GM23338 (cell line): ENCODE results near the gene EFNB2.

Experiments
- CREB1 ChIP-seq: fragments of 250-450 bp; sonication (Bioruptor Pico); IDR thresholded peaks from 2 replicates; pipeline ENCODE4 v1.5.0; 2020; ENCODE audit warnings: low read depth, mild to moderate bottlenecking, moderate library complexity
- EZH2 ChIP-seq: fragments of 200-600 bp; sonication (generic); IDR thresholded peaks from one replicate; pipeline ENCODE4 v1.8.0; 2017; ENCODE audit warnings: antibody characterized with exemption, mild to moderate bottlenecking, low read depth; ENCODE audit not compliant: unreplicated experiment
- EZH2phosphoT487 ChIP-seq: fragments of 200-600 bp; sonication (generic); IDR thresholded peaks from one replicate; pipeline ENCODE4 v1.8.1; 2018; ENCODE audit warnings: antibody characterized with exemption; ENCODE audit not compliant: unreplicated experiment
- NANOG ChIP-seq: IDR thresholded peaks from 2 replicates; pipeline ENCODE4 v1.6.1; 2016; ENCODE audit warnings: antibody characterized with exemption, borderline replicate concordance
- POLR2AphosphoS5 ChIP-seq: IDR thresholded peaks from 2 replicates; pipeline ENCODE4 v1.6.1; 2016; ENCODE audit warnings: antibody characterized with exemption, low read depth
- STAT1 ChIP-seq: IDR thresholded peaks from one replicate; pipeline ENCODE4 v1.6.1; 2016; ENCODE audit warnings: antibody characterized with exemption; ENCODE audit not compliant: unreplicated experiment
- TF ChIP-seq, protein P1 (sequence below), 2 experiments: fragments of 200-600 bp in 1 of 2; sonication (generic) in 1 of 2; conservative IDR thresholded peaks; 2 replicates each; pipeline versions ENCODE4 v1.5.1 to v1.6.1; 2016 to 2017; ENCODE audit warnings: antibody characterized with exemption in 2 of 2, low read depth in 2 of 2, mild to moderate bottlenecking in 2 of 2, moderate library complexity in 1 of 2
- TF ChIP-seq, protein P2 (sequence below): IDR thresholded peaks from one replicate; pipeline ENCODE4 v1.6.1; 2018; ENCODE audit warnings: antibody characterized with exemption; ENCODE audit not compliant: unreplicated experiment
- TF ChIP-seq, protein P3 (sequence below): fragments of 250-450 bp; sonication (Bioruptor Pico); IDR thresholded peaks from 2 replicates; pipeline ENCODE4 v1.5.0; 2020; ENCODE audit warnings: mild to moderate bottlenecking, moderate library complexity
- TF ChIP-seq, protein P4 (sequence below): IDR thresholded peaks from 2 replicates; pipeline ENCODE4 v1.6.1; 2016; ENCODE audit warnings: antibody characterized with exemption

DNA sequence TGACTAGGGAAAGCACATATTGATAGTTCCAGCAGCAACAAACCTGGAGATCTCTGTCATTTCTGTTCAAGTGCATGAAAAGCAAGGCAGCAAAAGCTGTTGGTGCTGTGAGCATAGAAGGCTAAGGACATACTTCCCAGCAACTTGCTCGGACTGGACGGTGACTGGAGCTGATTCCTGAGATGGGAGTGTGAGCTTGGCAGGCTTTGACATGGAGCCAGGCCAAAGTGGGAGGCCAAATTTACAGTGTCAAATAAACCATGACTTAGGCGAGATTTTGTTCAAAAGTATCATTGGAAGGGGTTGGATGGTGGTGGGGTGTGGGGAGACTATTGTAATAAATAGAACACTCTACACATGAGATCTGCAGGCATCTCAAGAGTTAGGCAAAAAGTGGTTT is 38.4 kb upstream of the EFNB2 start:
- no peak for TF ChIP-seq POLR2AphosphoS5
- TF ChIP-seq, protein P1, sequence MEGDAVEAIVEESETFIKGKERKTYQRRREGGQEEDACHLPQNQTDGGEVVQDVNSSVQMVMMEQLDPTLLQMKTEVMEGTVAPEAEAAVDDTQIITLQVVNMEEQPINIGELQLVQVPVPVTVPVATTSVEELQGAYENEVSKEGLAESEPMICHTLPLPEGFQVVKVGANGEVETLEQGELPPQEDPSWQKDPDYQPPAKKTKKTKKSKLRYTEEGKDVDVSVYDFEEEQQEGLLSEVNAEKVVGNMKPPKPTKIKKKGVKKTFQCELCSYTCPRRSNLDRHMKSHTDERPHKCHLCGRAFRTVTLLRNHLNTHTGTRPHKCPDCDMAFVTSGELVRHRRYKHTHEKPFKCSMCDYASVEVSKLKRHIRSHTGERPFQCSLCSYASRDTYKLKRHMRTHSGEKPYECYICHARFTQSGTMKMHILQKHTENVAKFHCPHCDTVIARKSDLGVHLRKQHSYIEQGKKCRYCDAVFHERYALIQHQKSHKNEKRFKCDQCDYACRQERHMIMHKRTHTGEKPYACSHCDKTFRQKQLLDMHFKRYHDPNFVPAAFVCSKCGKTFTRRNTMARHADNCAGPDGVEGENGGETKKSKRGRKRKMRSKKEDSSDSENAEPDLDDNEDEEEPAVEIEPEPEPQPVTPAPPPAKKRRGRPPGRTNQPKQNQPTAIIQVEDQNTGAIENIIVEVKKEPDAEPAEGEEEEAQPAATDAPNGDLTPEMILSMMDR (conservative IDR thresholded peaks at IDR 0.05; ENCODE audit: low read depth in 2 of 2), result no peak
- TF ChIP-seq, protein P2, sequence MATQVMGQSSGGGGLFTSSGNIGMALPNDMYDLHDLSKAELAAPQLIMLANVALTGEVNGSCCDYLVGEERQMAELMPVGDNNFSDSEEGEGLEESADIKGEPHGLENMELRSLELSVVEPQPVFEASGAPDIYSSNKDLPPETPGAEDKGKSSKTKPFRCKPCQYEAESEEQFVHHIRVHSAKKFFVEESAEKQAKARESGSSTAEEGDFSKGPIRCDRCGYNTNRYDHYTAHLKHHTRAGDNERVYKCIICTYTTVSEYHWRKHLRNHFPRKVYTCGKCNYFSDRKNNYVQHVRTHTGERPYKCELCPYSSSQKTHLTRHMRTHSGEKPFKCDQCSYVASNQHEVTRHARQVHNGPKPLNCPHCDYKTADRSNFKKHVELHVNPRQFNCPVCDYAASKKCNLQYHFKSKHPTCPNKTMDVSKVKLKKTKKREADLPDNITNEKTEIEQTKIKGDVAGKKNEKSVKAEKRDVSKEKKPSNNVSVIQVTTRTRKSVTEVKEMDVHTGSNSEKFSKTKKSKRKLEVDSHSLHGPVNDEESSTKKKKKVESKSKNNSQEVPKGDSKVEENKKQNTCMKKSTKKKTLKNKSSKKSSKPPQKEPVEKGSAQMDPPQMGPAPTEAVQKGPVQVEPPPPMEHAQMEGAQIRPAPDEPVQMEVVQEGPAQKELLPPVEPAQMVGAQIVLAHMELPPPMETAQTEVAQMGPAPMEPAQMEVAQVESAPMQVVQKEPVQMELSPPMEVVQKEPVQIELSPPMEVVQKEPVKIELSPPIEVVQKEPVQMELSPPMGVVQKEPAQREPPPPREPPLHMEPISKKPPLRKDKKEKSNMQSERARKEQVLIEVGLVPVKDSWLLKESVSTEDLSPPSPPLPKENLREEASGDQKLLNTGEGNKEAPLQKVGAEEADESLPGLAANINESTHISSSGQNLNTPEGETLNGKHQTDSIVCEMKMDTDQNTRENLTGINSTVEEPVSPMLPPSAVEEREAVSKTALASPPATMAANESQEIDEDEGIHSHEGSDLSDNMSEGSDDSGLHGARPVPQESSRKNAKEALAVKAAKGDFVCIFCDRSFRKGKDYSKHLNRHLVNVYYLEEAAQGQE, result no peak
- no peak for TF ChIP-seq EZH2phosphoT487
- TF ChIP-seq EZH2, result no peak
- TF ChIP-seq, protein P3, sequence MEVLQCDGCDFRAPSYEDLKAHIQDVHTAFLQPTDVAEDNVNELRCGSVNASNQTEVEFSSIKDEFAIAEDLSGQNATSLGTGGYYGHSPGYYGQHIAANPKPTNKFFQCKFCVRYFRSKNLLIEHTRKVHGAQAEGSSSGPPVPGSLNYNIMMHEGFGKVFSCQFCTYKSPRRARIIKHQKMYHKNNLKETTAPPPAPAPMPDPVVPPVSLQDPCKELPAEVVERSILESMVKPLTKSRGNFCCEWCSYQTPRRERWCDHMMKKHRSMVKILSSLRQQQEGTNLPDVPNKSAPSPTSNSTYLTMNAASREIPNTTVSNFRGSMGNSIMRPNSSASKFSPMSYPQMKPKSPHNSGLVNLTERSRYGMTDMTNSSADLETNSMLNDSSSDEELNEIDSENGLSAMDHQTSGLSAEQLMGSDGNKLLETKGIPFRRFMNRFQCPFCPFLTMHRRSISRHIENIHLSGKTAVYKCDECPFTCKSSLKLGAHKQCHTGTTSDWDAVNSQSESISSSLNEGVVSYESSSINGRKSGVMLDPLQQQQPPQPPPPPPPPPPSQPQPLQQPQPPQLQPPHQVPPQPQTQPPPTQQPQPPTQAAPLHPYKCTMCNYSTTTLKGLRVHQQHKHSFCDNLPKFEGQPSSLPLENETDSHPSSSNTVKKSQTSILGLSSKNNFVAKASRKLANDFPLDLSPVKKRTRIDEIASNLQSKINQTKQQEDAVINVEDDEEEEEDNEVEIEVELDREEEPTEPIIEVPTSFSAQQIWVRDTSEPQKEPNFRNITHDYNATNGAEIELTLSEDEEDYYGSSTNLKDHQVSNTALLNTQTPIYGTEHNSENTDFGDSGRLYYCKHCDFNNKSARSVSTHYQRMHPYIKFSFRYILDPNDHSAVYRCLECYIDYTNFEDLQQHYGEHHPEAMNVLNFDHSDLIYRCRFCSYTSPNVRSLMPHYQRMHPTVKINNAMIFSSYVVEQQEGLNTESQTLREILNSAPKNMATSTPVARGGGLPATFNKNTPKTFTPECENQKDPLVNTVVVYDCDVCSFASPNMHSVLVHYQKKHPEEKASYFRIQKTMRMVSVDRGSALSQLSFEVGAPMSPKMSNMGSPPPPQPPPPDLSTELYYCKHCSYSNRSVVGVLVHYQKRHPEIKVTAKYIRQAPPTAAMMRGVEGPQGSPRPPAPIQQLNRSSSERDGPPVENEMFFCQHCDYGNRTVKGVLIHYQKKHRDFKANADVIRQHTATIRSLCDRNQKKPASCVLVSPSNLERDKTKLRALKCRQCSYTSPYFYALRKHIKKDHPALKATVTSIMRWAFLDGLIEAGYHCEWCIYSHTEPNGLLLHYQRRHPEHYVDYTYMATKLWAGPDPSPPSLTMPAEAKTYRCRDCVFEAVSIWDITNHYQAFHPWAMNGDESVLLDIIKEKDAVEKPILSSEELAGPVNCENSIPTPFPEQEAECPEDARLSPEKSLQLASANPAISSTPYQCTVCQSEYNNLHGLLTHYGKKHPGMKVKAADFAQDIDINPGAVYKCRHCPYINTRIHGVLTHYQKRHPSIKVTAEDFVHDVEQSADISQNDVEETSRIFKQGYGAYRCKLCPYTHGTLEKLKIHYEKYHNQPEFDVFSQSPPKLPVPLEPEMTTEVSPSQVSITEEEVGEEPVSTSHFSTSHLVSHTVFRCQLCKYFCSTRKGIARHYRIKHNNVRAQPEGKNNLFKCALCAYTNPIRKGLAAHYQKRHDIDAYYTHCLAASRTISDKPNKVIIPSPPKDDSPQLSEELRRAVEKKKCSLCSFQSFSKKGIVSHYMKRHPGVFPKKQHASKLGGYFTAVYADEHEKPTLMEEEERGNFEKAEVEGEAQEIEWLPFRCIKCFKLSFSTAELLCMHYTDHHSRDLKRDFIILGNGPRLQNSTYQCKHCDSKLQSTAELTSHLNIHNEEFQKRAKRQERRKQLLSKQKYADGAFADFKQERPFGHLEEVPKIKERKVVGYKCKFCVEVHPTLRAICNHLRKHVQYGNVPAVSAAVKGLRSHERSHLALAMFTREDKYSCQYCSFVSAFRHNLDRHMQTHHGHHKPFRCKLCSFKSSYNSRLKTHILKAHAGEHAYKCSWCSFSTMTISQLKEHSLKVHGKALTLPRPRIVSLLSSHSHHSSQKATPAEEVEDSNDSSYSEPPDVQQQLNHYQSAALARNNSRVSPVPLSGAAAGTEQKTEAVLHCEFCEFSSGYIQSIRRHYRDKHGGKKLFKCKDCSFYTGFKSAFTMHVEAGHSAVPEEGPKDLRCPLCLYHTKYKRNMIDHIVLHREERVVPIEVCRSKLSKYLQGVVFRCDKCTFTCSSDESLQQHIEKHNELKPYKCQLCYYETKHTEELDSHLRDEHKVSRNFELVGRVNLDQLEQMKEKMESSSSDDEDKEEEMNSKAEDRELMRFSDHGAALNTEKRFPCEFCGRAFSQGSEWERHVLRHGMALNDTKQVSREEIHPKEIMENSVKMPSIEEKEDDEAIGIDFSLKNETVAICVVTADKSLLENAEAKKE (CRISPR knock-in tag), result no peak
- TF ChIP-seq, protein P4, sequence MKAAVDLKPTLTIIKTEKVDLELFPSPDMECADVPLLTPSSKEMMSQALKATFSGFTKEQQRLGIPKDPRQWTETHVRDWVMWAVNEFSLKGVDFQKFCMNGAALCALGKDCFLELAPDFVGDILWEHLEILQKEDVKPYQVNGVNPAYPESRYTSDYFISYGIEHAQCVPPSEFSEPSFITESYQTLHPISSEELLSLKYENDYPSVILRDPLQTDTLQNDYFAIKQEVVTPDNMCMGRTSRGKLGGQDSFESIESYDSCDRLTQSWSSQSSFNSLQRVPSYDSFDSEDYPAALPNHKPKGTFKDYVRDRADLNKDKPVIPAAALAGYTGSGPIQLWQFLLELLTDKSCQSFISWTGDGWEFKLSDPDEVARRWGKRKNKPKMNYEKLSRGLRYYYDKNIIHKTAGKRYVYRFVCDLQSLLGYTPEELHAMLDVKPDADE, result no peak
- no peak for TF ChIP-seq NANOG
- TF ChIP-seq STAT1, result no peak
- no peak for TF ChIP-seq CREB1 (CRISPR knock-in tag)
